OCI-LY7 (cell line): Measurements from ENCODE around the gene ATXN7L2. TPM values are rescaled to one million over a fixed set of nuclear protein-coding genes. Genes with fewer than 3 reads are reported as not detected.
A peak's percentile ranks its signal among the peaks of the same experiment; 100 is the strongest.

Experiments used
- BruUV-seq: library from RNA; stranded (reverse); fragments of 400-500 nt; replicated peaks from 2 replicates; lab custom pipeline; 2021; lab: Mats Ljungman, UMichigan
- CTCF ChIA-PET: fragments of 300-600 bp; sonication (Branson Sonifier 250); formaldehyde crosslinking; loops from one replicate; lab custom pipeline; 2022; ENCODE audit warnings: antibody characterized with exemption; ENCODE audit not compliant: unreplicated experiment; lab: Charles Lee
- POLR2A ChIA-PET: fragments of 300-600 bp; sonication (Branson Sonifier 250); formaldehyde crosslinking; loops from one replicate; lab custom pipeline; 2022; ENCODE audit warnings: antibody characterized with exemption; lab: Charles Lee
- DNase-seq: peaks from one replicate; pipeline ENCODE4 v3.0.0-alpha.2; 2015; ENCODE audit warnings: low spot score
- H2AFZ ChIP-seq: fragments of 200-600 bp; sonication (generic), shearing (Covaris generic); 2 replicates; pipeline ENCODE4 v1.6.1; 2014; ENCODE audit warnings: mild to moderate bottlenecking, antibody characterized with exemption, low read length, moderate library complexity
- H3K27ac ChIP-seq: fragments of 200-600 bp; sonication (generic); 2 replicates; pipeline ENCODE4 v1.5.1; 2014; ENCODE audit warnings: mixed run types, low read depth, mild to moderate bottlenecking, moderate library complexity, low read length, inconsistent platforms; ENCODE audit not compliant: poor library complexity, severe bottlenecking
- H3K36me3 ChIP-seq: fragments of 200-600 bp; sonication (generic); 2 replicates; pipeline ENCODE4 v1.6.1; 2014; ENCODE audit warnings: mild to moderate bottlenecking, antibody characterized with exemption, low read length, moderate library complexity, mixed read lengths; ENCODE audit not compliant: insufficient read depth
- H3K4me1 ChIP-seq: fragments of 200-600 bp; sonication (generic); 2 replicates; pipeline ENCODE4 v1.5.1; 2014; ENCODE audit warnings: mild to moderate bottlenecking, low read length; ENCODE audit not compliant: insufficient read depth, poor library complexity, severe bottlenecking
- H3K4me2 ChIP-seq: fragments of 200-600 bp; sonication (generic); 2 replicates; pipeline ENCODE4 v1.6.1; 2014; ENCODE audit warnings: mild to moderate bottlenecking, low read length
- H3K4me3 ChIP-seq: fragments of 200-600 bp; sonication (generic); 2 replicates; pipeline ENCODE4 v1.5.1; 2014; ENCODE audit warnings: mild to moderate bottlenecking, low read depth, low read length; ENCODE audit not compliant: poor library complexity, severe bottlenecking
- H3K79me2 ChIP-seq: fragments of 200-600 bp; sonication (generic); 2 replicates; pipeline ENCODE4 v1.6.1; 2016; ENCODE audit warnings: low read depth, mild to moderate bottlenecking, low read length, moderate library complexity, mixed read lengths; ENCODE audit not compliant: insufficient read depth
- H3K9me2 ChIP-seq: fragments of 200-600 bp; sonication (generic); 2 replicates; pipeline ENCODE4 v1.6.1; 2016; ENCODE audit warnings: mild to moderate bottlenecking, low read length, mixed read lengths; ENCODE audit not compliant: insufficient read depth
- H3K9me3 ChIP-seq: fragments of 200-600 bp; sonication (generic); 2 replicates; pipeline ENCODE4 v1.6.1; 2014; ENCODE audit warnings: mild to moderate bottlenecking, mixed run types, low read length, mixed read lengths
- H4K20me1 ChIP-seq: fragments of 200-600 bp; sonication (generic); 2 replicates; pipeline ENCODE4 v1.6.1; 2014; ENCODE audit warnings: mild to moderate bottlenecking, antibody characterized with exemption, low read length, moderate library complexity, mixed read lengths; ENCODE audit not compliant: insufficient read depth
- EZH2phosphoT487 ChIP-seq: fragments of 200-600 bp; sonication (generic); IDR thresholded peaks from 2 replicates; pipeline ENCODE4 v1.6.1; 2018; ENCODE audit warnings: low read depth, borderline replicate concordance, mild to moderate bottlenecking, mixed run types, antibody characterized with exemption, low read length, moderate library complexity, mixed read lengths
- intact Hi-C: fragments of 100-400 bp; cut with micrococcal nuclease; formaldehyde crosslinking; loops from one replicate; pipeline ENCODE4 v1.10.0; 2022; ENCODE audit not compliant: unreplicated experiment
- total RNA-seq, 2 experiments: library from RNA; depleted of rRNA in 1 of 2; stranded (reverse); fragments of >200 nt in 1 of 2; shearing (Covaris generic) in 1 of 2; gene quantifications; 2 replicates each; pipeline ENCODE4 v1.2.3, GENCODE V29; 2014 to 2022
- TF ChIP-seq, protein P1 (sequence below): fragments of 200-600 bp; sonication (generic); conservative IDR thresholded peaks from 2 replicates; pipeline ENCODE4 v1.5.1; 2014; ENCODE audit warnings: mild to moderate bottlenecking, antibody characterized with exemption, low read length, moderate library complexity, mixed read lengths

ATXN7L2 gene
- total RNA-seq, 2 experiments from 2014 or later, result 6.5 to 8.2 TPM

DNA sequence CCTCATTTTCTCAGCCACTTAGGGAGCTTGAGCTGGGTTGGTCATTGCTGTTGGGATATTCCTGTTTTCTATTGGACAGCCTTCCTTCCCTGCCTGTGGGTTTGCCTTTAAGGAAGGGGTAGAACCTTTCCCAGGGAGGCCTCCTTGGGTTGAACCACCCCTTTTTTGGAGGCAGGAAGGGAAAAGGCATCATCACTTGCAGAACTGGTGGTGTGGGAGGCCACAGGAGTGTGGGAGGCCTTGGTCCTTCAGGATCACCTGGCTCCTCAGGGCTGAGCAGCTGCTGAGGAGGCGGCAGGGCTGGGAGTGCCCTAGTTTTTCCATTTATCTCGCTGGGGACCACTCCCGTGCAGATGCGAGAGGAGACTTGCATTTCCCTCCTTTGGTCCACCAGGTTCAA lies 9.5 kb downstream of the ATXN7L2 start:
- Histone ChIP-seq H3K79me2 (peaks cover 7% of the 10 kb centered on the region; the same call in 1 of the 2 replicates), H3K4me3 (peak overlapping the region; percentile 95), H3K4me1 (peaks cover 14% of the 10 kb centered on the region), H3K27ac (no peak overlapping the region), H3K4me2 (peak overlapping the region; percentile 50), H4K20me1 (no peaks in the 10 kb centered on the region), H2AFZ (peak overlapping the region; percentile 83), H3K9me2 (no peaks in the 10 kb centered on the region), H3K9me3 (no peaks in the 10 kb centered on the region), H3K36me3 (peaks cover 25% of the 10 kb centered on the region; the same call in 1 of the 2 replicates)
- ChIA-PET POLR2A (interaction anchor here (1.0 to 1.1 kb wide), 2 partner anchors 39 to 276 kb away, joined by 3 to 5 read pairs; no protein-coding TSS in a partner anchor), CTCF (interaction anchor here (0.6 to 2.6 kb wide), 3 partner anchors 9 to 78 kb away, joined by 4 to 35 read pairs (median 4); partner anchors contain the start of gene ATXN7L2)
- no TSS peak for BruUV-seq
- intact Hi-C loops, result loop anchor here (5.0 kb wide), 1 partner anchor 129 kb away; no protein-coding TSS in a partner anchor
- DNase-seq, result no peak
- no peak for TF ChIP-seq EZH2phosphoT487
- TF ChIP-seq, protein P1, sequence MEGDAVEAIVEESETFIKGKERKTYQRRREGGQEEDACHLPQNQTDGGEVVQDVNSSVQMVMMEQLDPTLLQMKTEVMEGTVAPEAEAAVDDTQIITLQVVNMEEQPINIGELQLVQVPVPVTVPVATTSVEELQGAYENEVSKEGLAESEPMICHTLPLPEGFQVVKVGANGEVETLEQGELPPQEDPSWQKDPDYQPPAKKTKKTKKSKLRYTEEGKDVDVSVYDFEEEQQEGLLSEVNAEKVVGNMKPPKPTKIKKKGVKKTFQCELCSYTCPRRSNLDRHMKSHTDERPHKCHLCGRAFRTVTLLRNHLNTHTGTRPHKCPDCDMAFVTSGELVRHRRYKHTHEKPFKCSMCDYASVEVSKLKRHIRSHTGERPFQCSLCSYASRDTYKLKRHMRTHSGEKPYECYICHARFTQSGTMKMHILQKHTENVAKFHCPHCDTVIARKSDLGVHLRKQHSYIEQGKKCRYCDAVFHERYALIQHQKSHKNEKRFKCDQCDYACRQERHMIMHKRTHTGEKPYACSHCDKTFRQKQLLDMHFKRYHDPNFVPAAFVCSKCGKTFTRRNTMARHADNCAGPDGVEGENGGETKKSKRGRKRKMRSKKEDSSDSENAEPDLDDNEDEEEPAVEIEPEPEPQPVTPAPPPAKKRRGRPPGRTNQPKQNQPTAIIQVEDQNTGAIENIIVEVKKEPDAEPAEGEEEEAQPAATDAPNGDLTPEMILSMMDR, result no peak

DNA sequence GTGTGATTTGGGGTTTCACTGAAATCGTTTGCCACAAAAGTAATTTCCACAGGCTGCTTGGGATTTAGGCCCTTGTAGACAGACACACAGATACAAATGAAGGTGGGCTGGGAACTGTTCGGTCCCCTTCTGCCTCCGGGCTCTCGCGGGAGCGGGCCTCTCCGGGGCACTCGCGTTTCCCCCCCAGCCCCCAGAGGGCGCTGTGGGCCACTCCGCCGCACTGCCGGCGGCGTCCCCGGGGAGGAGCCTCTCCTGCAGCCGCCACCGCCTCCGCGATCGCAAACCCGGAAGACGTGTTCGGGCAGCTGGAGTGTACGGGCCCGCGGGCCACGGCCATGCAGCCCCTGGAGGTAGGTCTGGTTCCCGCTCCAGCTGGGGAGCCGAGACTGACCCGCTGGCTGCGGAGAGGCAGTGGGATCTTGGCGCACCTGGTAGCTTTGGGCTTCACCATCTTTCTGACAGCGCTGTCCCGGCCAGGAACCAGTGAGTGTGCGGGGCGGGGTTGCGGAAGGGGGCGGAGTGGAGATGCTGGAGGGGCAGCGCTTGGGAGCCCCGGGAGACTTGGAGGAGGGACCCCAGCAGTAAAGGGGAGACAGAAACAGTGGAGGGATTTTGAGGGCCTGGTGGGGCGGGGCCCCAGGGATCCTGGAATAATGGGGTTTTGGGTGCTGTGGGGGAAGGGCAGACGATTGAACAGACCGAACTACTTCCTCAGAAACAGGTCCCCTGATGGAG lies 10.3 kb downstream of the ATXN7L2 start, which contains the start of gene CYB561D1:
TSS of gene CYB561D1 (plus strand) at position 290 of the 735 bp plus-strand sequence. CDS start at position 336, 46 bp downstream.
- DNase-seq, result peak; percentile 91
- ChIA-PET POLR2A (interaction anchor here (0.6 to 1.5 kb wide), 5 partner anchors 12 to 277 kb away, joined by 3 to 5 read pairs (median 4); no protein-coding TSS in a partner anchor), CTCF (interaction anchor here (0.6 to 2.6 kb wide), 5 partner anchors 10 to 119 kb away, joined by 4 to 35 read pairs (median 4); partner anchors contain the start of gene ATXN7L2)
- Histone ChIP-seq H3K4me3 (peak within 1 kb of the TSS; percentile 95), H3K9me3 (no peaks in the 10 kb centered on the region), H3K79me2 (peaks cover 7% of the 10 kb centered on the region; the same call in 1 of the 2 replicates), H3K9me2 (no peaks in the 10 kb centered on the region), H4K20me1 (no peaks in the 10 kb centered on the region), H2AFZ (peak within 1 kb of the TSS; percentile 83), H3K4me1 (peaks cover 14% of the 10 kb centered on the region), H3K4me2 (peak within 1 kb of the TSS; percentile 77), H3K27ac (peak within 1 kb of the TSS; percentile 68), H3K36me3 (peaks cover 30% of the 10 kb centered on the region; the same call in 1 of the 2 replicates)
- intact Hi-C loops, result loop anchor here (1.0 to 5.0 kb wide), 2 partner anchors 39 to 128 kb away; no protein-coding TSS in a partner anchor
- TF ChIP-seq EZH2phosphoT487, result no peak
- TF ChIP-seq, protein P1, result peak; percentile 94
- no TSS peak for BruUV-seq
